GM23338 (cell line): ENCODE measurements around the gene NOA1.

Source experiments
- CTCF ChIP-seq, 2 experiments: fragments of 200-600 bp in 1 of 2; sonication (generic) in 1 of 2; conservative IDR thresholded peaks; 2 replicates each; pipeline versions ENCODE4 v1.5.1 to v1.6.1; 2016 to 2017; ENCODE audit warnings: antibody characterized with exemption in 2 of 2, low read depth in 2 of 2, mild to moderate bottlenecking in 2 of 2, moderate library complexity in 1 of 2
- POLR2AphosphoS5 ChIP-seq: IDR thresholded peaks from 2 replicates; pipeline ENCODE4 v1.6.1; 2016; ENCODE audit warnings: antibody characterized with exemption, low read depth
- REST ChIP-seq: IDR thresholded peaks from one replicate; pipeline ENCODE4 v1.6.1; 2018; ENCODE audit warnings: antibody characterized with exemption; ENCODE audit not compliant: unreplicated experiment

GRCh38 chr4:57018980-57019379, 41.6 kb upstream of the NOA1 start:
- TF ChIP-seq CTCF (conservative IDR thresholded peaks at IDR 0.05; ENCODE audit: low read depth in 2 of 2): no peak
- TF ChIP-seq REST: no peak
- TF ChIP-seq POLR2AphosphoS5: no peak
